Trophoblast cell (in vitro differentiated cells and primary cell): ENCODE data around the gene CLDN15. TPM values are rescaled to one million over a fixed set of nuclear protein-coding genes. Genes with fewer than 3 reads are reported as not detected.
"Not testable (repeated sequence)": the region's sequence is repeated elsewhere in the genome, so short reads cannot be mapped to it uniquely, and the experiment has no call there.

Source experiments
- DNase-seq, 2 donors: peaks; one replicate each; pipeline ENCODE4 v3.0.0-alpha.2; 2016
- H2AFZ ChIP-seq: 2 replicates; pipeline ENCODE4 v1.6.1; 2013; ENCODE audit warnings: low read length, moderate library complexity, mild to moderate bottlenecking; ENCODE audit not compliant: insufficient read depth, poor library complexity
- H2AK5ac ChIP-seq: 2 replicates; pipeline ENCODE4 v1.6.1; 2013; ENCODE audit warnings: mild to moderate bottlenecking, low read length
- H2BK120ac ChIP-seq: 2 replicates; pipeline ENCODE4 v1.6.1; 2013; ENCODE audit warnings: low read length, mild to moderate bottlenecking, moderate library complexity; ENCODE audit not compliant: insufficient read depth, poor library complexity
- H2BK12ac ChIP-seq: 2 replicates; pipeline ENCODE4 v1.6.1; 2013; ENCODE audit warnings: mild to moderate bottlenecking, low read length, moderate library complexity
- H2BK5ac ChIP-seq: 2 replicates; pipeline ENCODE4 v1.6.1; 2013; ENCODE audit warnings: low read length, low read depth, moderate library complexity, mild to moderate bottlenecking; ENCODE audit not compliant: poor library complexity
- H3K14ac ChIP-seq: 2 replicates; pipeline ENCODE4 v1.6.1; 2013; ENCODE audit warnings: mild to moderate bottlenecking, low read length
- H3K18ac ChIP-seq: 2 replicates; pipeline ENCODE4 v1.6.1; 2013; ENCODE audit warnings: mild to moderate bottlenecking, low read length
- H3K23ac ChIP-seq: 2 replicates; pipeline ENCODE4 v1.6.1; 2013; ENCODE audit warnings: low read length
- H3K27ac ChIP-seq: 2 replicates; pipeline ENCODE4 v1.5.1; 2013; ENCODE audit warnings: low read depth, mild to moderate bottlenecking, inconsistent platforms, low read length, moderate library complexity
- H3K27me3 ChIP-seq: 2 replicates; pipeline ENCODE4 v1.6.1; 2013; ENCODE audit warnings: inconsistent platforms, mild to moderate bottlenecking, low read length, moderate library complexity; ENCODE audit not compliant: insufficient read depth
- H3K36me3 ChIP-seq, 2 experiments: 1 replicate in 1 of 2; 2 replicates in 1 of 2; pipeline ENCODE4 v1.6.1; 2013; ENCODE audit warnings: low read length in 2 of 2, mild to moderate bottlenecking in 2 of 2, moderate library complexity in 1 of 2; ENCODE audit not compliant: insufficient read depth in 2 of 2, control insufficient read depth in 1 of 2
- H3K4ac ChIP-seq: 2 replicates; pipeline ENCODE4 v1.6.1; 2013; ENCODE audit warnings: low read depth, mild to moderate bottlenecking, low read length, moderate library complexity
- H3K4me1 ChIP-seq, 2 experiments: 1 replicate in 1 of 2; 2 replicates in 1 of 2; pipeline ENCODE4 v1.6.1; 2013; ENCODE audit warnings: low read length in 2 of 2, mild to moderate bottlenecking in 2 of 2, moderate library complexity in 1 of 2; ENCODE audit not compliant: insufficient read depth in 2 of 2, control insufficient read depth in 1 of 2
- H3K4me2 ChIP-seq: 2 replicates; pipeline ENCODE4 v1.6.1; 2013; ENCODE audit warnings: inconsistent platforms, mild to moderate bottlenecking, low read length, moderate library complexity
- H3K4me3 ChIP-seq: 2 replicates; pipeline ENCODE4 v1.5.1; 2013; ENCODE audit warnings: mild to moderate bottlenecking, low read depth, low read length, inconsistent platforms
- H3K79me1 ChIP-seq: one replicate; pipeline ENCODE4 v1.6.1; 2013; ENCODE audit warnings: low read length
- H3K79me2 ChIP-seq: 2 replicates; pipeline ENCODE4 v1.6.1; 2013; ENCODE audit warnings: low read length, mild to moderate bottlenecking; ENCODE audit not compliant: control insufficient read depth, insufficient read depth, poor library complexity
- H3K9ac ChIP-seq: 2 replicates; pipeline ENCODE4 v1.6.1; 2013; ENCODE audit warnings: mild to moderate bottlenecking, low read length
- H3K9me3 ChIP-seq: 2 replicates; pipeline ENCODE4 v1.6.1; 2013; ENCODE audit warnings: low read depth, mild to moderate bottlenecking, control low read depth, inconsistent platforms, low read length; ENCODE audit not compliant: insufficient read depth
- H4K12ac ChIP-seq: 2 replicates; pipeline ENCODE4 v1.6.1; 2013; ENCODE audit warnings: low read depth, mild to moderate bottlenecking, low read length, moderate library complexity
- H4K8ac ChIP-seq: 2 replicates; pipeline ENCODE4 v1.6.1; 2013; ENCODE audit warnings: low read depth, mild to moderate bottlenecking, low read length, moderate library complexity
- H4K91ac ChIP-seq: one replicate; pipeline ENCODE4 v1.6.1; 2013; ENCODE audit warnings: low read depth, mild to moderate bottlenecking, low read length, moderate library complexity
- WGBS: extraction: QIAGEN DNeasy Blood & Tissue Kit; methylation state at CpG from one replicate; pipeline ENCODE4 v1.1.7; 2013; ENCODE audit warnings: missing lambda C conversion rate; ENCODE audit not compliant: insufficient read length, insufficient coverage; ENCODE audit errors: extremely low coverage; 5-methylcytosine and 5-hydroxymethylcytosine counted together
- polyA plus RNA-seq: library from polyadenylated mRNA; stranded (reverse); fragments of 200-250 nt; gene quantifications from 2 replicates; pipeline ENCODE4 v1.2.3, GENCODE V29; 2013

Gene CLDN15
- 5.2 and 5.5 TPM in 2 replicates for polyA plus RNA-seq

- Histone ChIP-seq H2BK12ac (no peak within 1 kb of the TSS), H2BK120ac (no peak within 1 kb of the TSS), H2BK5ac (no peak within 1 kb of the TSS), H3K27ac (peak within 1 kb of the TSS; percentile 86), H3K36me3 (peaks cover 34 to 43% of the 10 kb centered on the region in 2 experiments), H3K9me3 (no peaks in the 10 kb centered on the region), H3K9ac (no peak within 1 kb of the TSS), H3K79me1 (peaks cover 6% of the 10 kb centered on the region), H3K27me3 (no peaks in the 10 kb centered on the region), H3K14ac (no peak within 1 kb of the TSS), H4K8ac (peak within 1 kb of the TSS; percentile 10), H3K23ac (no peak within 1 kb of the TSS), H3K79me2 (no peaks in the 10 kb centered on the region), H4K91ac (no peak within 1 kb of the TSS), H3K4me2 (no peak within 1 kb of the TSS), H3K4me1 (peaks cover 10 to 23% of the 10 kb centered on the region in 2 experiments), H3K4me3 (no peak within 1 kb of the TSS), H4K12ac (peak within 1 kb of the TSS; percentile 13), H2AK5ac (no peak within 1 kb of the TSS), H3K4ac (no peak within 1 kb of the TSS), H2AFZ (no peak within 1 kb of the TSS), H3K18ac (peak within 1 kb of the TSS; percentile 15)
- WGBS: no CpG with 5 or more reads among the region's 31 CpGs
- DNase-seq: no peak
Observed at GRCh38 chr7:101237206-101238067, at the start of gene CLDN15. Gene CLDN15, minus strand, starts transcription at chr7:101237802. Its CDS starts 221 bp downstream, at chr7:101237581.

GRCh38 chr7:101287032-101287431 lies 49.4 kb upstream of the CLDN15 start:
- Histone ChIP-seq H3K9me3 (no peaks in the 10 kb centered on the region), H2AK5ac (no peak overlapping the region), H3K27me3 (no peaks in the 10 kb centered on the region), H3K4me2 (no peak overlapping the region), H3K36me3 (no peaks in the 10 kb centered on the region), H4K12ac (no peak overlapping the region), H2AFZ (no peak overlapping the region), H3K18ac (no peak overlapping the region), H4K8ac (no peak overlapping the region), H3K14ac (no peak overlapping the region), H3K4me1 (no peaks in the 10 kb centered on the region), H3K27ac (no peak overlapping the region), H2BK120ac (no peak overlapping the region), H3K23ac (no peak overlapping the region), H3K4ac (no peak overlapping the region), H4K91ac (no peak overlapping the region), H2BK12ac (no peak overlapping the region), H3K4me3 (no peak overlapping the region), H3K79me2 (no peaks in the 10 kb centered on the region), H3K9ac (no peak overlapping the region), H3K79me1 (no peaks in the 10 kb centered on the region), H2BK5ac (no peak overlapping the region)
- no CpG with 5 or more reads among the region's 6 CpGs for WGBS
- DNase-seq: no peak

- not testable (repeated sequence) for H3K18ac ChIP-seq, H2BK120ac ChIP-seq, H4K8ac ChIP-seq, H3K14ac ChIP-seq, H3K27me3 ChIP-seq, DNase-seq, H3K27ac ChIP-seq, H3K79me2 ChIP-seq, H3K9ac ChIP-seq, H4K12ac ChIP-seq, H2AFZ ChIP-seq, H3K4me1 ChIP-seq, H3K4ac ChIP-seq, H3K23ac ChIP-seq, H3K79me1 ChIP-seq, H3K36me3 ChIP-seq, H3K4me2 ChIP-seq, H3K9me3 ChIP-seq, H3K4me3 ChIP-seq, H2BK12ac ChIP-seq, H2BK5ac ChIP-seq, H4K91ac ChIP-seq, H2AK5ac ChIP-seq
- no CpG with 5 or more reads among the region's 3 CpGs for WGBS
Observed at GRCh38 chr7:101285880-101286279, 48.3 kb upstream of the CLDN15 start.

- no peak overlapping the region for H3K23ac ChIP-seq
Observed at GRCh38 chr7:101285171-101285570, 47.6 kb upstream of the CLDN15 start.

More at GRCh38 chr7:101285171-101285570, 47.6 kb upstream of the CLDN15 start:
- H3K4me1 ChIP-seq: no peaks in the 10 kb centered on the region
- H3K79me2 ChIP-seq: no peaks in the 10 kb centered on the region
- H4K12ac ChIP-seq: no peak overlapping the region
- H2AK5ac ChIP-seq: no peak overlapping the region
- no peaks in the 10 kb centered on the region for H3K79me1 ChIP-seq
- H3K14ac ChIP-seq: no peak overlapping the region
- H3K18ac ChIP-seq: no peak overlapping the region
- H3K27ac ChIP-seq: no peak overlapping the region
- H2BK5ac ChIP-seq: no peak overlapping the region
- no peaks in the 10 kb centered on the region for H3K27me3 ChIP-seq
- H3K4me2 ChIP-seq: no peak overlapping the region
- H4K91ac ChIP-seq: no peak overlapping the region
- H2BK12ac ChIP-seq: no peak overlapping the region
- H2AFZ ChIP-seq: no peak overlapping the region
- H3K9ac ChIP-seq: no peak overlapping the region
- H3K4ac ChIP-seq: no peak overlapping the region
- no peak overlapping the region for H3K4me3 ChIP-seq
- no peak overlapping the region for H4K8ac ChIP-seq
- H3K9me3 ChIP-seq: no peaks in the 10 kb centered on the region
- H2BK120ac ChIP-seq: no peak overlapping the region
- DNase-seq: no peak
- no peaks in the 10 kb centered on the region for H3K36me3 ChIP-seq
- WGBS: no CpG with 5 or more reads among the region's 9 CpGs
